Peyer's patch (tissue), 4 donors: ENCODE results near the gene MICAL3.

Experiments used
- POLR2A ChIP-seq, 2 donors: fragments of 450-650 bp; IDR thresholded peaks; one replicate each; pipeline ENCODE4 v1.5.1; 2017; ENCODE audit warnings: antibody characterized with exemption in 2 of 2, mild to moderate bottlenecking in 2 of 2, moderate library complexity in 2 of 2
- TF ChIP-seq, protein P1 (sequence below), 6 experiments: fragments of 450-650 bp in 4 of 6; fragments of 200-600 bp in 2 of 6; sonication (generic) in 1 of 6; IDR thresholded peaks; one replicate each; pipeline ENCODE4 v1.5.1; 2017 to 2019; ENCODE audit warnings: antibody characterized with exemption in 6 of 6, mild to moderate bottlenecking in 3 of 6, moderate library complexity in 1 of 6

DNA sequence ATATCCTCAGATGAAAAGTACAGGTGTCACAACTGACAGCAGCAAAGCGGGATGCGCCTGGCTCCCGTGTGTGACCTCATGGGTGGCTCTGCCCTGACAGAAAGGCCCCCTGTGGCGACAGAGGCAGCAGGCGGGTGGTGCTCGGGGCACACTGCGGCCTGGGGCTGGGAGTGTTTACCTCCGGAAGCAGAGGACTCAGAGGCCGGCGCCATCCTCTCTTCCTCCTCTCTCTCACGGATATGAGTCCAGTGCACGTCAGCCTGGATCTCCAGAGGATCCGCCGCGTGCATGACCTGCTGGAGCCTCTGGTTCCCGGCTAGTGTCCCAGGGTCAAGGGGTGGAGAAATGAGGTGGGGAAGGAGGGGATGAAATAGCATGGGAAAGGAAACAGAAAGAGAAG is 196.9 kb downstream of the MICAL3 start:
- TF ChIP-seq, protein P1, sequence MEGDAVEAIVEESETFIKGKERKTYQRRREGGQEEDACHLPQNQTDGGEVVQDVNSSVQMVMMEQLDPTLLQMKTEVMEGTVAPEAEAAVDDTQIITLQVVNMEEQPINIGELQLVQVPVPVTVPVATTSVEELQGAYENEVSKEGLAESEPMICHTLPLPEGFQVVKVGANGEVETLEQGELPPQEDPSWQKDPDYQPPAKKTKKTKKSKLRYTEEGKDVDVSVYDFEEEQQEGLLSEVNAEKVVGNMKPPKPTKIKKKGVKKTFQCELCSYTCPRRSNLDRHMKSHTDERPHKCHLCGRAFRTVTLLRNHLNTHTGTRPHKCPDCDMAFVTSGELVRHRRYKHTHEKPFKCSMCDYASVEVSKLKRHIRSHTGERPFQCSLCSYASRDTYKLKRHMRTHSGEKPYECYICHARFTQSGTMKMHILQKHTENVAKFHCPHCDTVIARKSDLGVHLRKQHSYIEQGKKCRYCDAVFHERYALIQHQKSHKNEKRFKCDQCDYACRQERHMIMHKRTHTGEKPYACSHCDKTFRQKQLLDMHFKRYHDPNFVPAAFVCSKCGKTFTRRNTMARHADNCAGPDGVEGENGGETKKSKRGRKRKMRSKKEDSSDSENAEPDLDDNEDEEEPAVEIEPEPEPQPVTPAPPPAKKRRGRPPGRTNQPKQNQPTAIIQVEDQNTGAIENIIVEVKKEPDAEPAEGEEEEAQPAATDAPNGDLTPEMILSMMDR (IDR thresholded peaks at IDR 0.05): no peak
- TF ChIP-seq POLR2A (IDR thresholded peaks at IDR 0.05): no peak
